DND-41 (cell line): Measurements from ENCODE around the gene MRAP.

Source experiments
- ATAC-seq: fragments of 200-7000 bp; cut with Tn5 transposase; 3 replicates; pipeline ENCODE4 v1.9.1; 2021; ENCODE audit warnings: low read depth; ENCODE audit not compliant: insufficient read depth
- DNase-seq: peaks from one replicate; pipeline ENCODE4 v3.0.0-alpha.2; 2020
- H2AFZ ChIP-seq: 2 replicates; pipeline ENCODE4 v1.6.0; 2012; ENCODE audit warnings: low read depth, low read length
- H3K27ac ChIP-seq: 2 replicates; pipeline ENCODE4 v1.5.1; 2012; ENCODE audit warnings: low read length, inconsistent platforms
- H3K27me3 ChIP-seq: fragments of 200-600 bp; sonication (generic); 2 replicates; pipeline ENCODE4 v1.6.0; 2012; ENCODE audit warnings: low read length, mild to moderate bottlenecking, inconsistent platforms; ENCODE audit not compliant: insufficient read depth, poor library complexity
- H3K36me3 ChIP-seq: 2 replicates; pipeline ENCODE4 v1.5.1; 2012; ENCODE audit warnings: low read length, inconsistent platforms; ENCODE audit not compliant: insufficient read depth
- H3K4me1 ChIP-seq: 2 replicates; pipeline ENCODE4 v1.5.1; 2012; ENCODE audit warnings: mild to moderate bottlenecking, low read length; ENCODE audit not compliant: insufficient read depth
- H3K4me2 ChIP-seq: 2 replicates; pipeline ENCODE4 v1.6.0; 2012; ENCODE audit warnings: mild to moderate bottlenecking, moderate library complexity, low read length, inconsistent platforms; ENCODE audit not compliant: insufficient read depth
- H3K4me3 ChIP-seq, 2 experiments: fragments of 200-600 bp in 1 of 2; shearing (Covaris generic) in 1 of 2; 2 replicates each; pipeline ENCODE4 v1.5.1; 2012 to 2016; ENCODE audit warnings: inconsistent platforms in 2 of 2, low read length in 2 of 2, mild to moderate bottlenecking in 2 of 2, low read depth in 1 of 2, moderate library complexity in 1 of 2
- H3K79me2 ChIP-seq: 2 replicates; pipeline ENCODE4 v1.6.0; 2012; ENCODE audit warnings: low read length, inconsistent platforms; ENCODE audit not compliant: insufficient read depth
- H3K9ac ChIP-seq: 2 replicates; pipeline ENCODE4 v1.6.0; 2012; ENCODE audit warnings: low read depth, mild to moderate bottlenecking, inconsistent platforms, low read length, moderate library complexity
- H3K9me3 ChIP-seq: 2 replicates; pipeline ENCODE4 v1.5.1; 2012; ENCODE audit warnings: low read length, moderate library complexity, mild to moderate bottlenecking, inconsistent platforms; ENCODE audit not compliant: insufficient read depth, severe bottlenecking
- H4K20me1 ChIP-seq: 2 replicates; pipeline ENCODE4 v1.6.0; 2012; ENCODE audit warnings: low read length; ENCODE audit not compliant: insufficient read depth
- EZH2 ChIP-seq: IDR thresholded peaks from 3 replicates; pipeline ENCODE4 v1.6.1; 2012; ENCODE audit warnings: borderline replicate concordance, low read depth, mild to moderate bottlenecking, moderate library complexity, low read length, inconsistent platforms; ENCODE audit not compliant: severe bottlenecking
- TF ChIP-seq, protein P1 (sequence below): IDR thresholded peaks from 2 replicates; pipeline ENCODE4 v1.5.1; 2012; ENCODE audit warnings: borderline replicate concordance, low read length, moderate library complexity, mild to moderate bottlenecking; ENCODE audit not compliant: poor library complexity, severe bottlenecking; ENCODE audit errors: extremely low read depth

Gene MRAP

DNA sequence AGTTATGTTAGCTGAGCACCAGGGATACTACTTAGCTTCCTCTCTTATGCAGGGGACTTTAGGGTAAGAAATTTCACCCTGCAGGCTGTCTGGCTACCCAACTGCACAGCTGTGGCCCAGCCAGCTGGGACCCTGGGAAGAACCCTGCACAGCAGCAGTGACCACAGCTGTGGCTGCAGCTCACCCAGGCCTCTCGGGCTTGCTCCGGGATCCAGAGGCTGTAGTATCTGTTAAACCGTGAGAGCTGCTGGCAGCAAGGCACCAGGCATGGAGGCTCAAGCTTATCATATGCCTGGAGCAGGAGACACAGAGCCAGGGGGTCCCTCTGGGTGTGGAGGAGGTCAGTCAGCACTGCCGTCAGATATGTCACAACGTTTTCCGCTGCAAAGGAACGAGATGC lies 53.9 kb downstream of the MRAP start:
- Histone ChIP-seq H3K9ac (no peak overlapping the region), H2AFZ (no peak overlapping the region), H3K27ac (no peak overlapping the region), H3K4me3 (no peak overlapping the region), H3K9me3 (no peaks in the 10 kb centered on the region), H3K4me1 (no peaks in the 10 kb centered on the region), H3K79me2 (no peaks in the 10 kb centered on the region), H3K4me2 (no peak overlapping the region), H3K36me3 (peaks cover 99% of the 10 kb centered on the region), H4K20me1 (0 out of 2 replicates have a peak, but pooled peaks cover 2% of the 10 kb centered on the region), H3K27me3 (no peaks in the 10 kb centered on the region)
- DNase-seq (no peak), ATAC-seq (no peak)
- TF ChIP-seq EZH2, result no peak

DNA sequence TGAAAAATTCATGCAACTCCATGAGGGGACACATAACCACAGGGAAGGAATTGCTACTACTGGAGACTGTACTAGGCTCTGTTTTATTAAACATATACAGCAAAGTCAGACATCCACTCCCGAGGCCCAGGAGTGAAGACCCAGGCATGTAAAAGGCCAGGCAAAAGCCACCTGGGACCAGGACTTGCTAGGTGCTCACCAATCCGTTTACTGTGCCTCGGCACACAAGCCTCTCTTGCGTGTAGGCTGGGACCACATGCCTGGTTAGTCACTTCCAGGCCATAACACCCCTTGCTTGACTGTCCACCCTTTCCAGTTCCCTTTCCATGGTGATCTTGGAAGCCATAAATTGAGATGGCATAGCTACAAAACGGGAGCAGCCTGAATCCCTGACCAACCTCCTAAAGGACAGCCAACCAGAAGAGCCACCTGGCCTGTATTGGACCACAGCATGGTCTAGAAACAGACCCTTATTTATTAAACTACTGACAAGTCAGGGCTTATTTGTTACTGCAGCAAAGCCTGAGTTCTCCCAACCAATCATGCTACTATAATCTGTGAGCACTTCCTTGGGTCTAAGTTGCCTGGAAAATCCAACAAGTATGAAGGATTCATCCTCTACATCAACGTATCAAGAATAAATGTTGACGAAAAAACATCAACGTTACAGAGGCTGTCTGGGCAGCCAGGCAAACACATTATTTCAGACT lies 54.5 kb downstream of the MRAP start:
- DNase-seq, result no peak
- Histone ChIP-seq H4K20me1 (0 out of 2 replicates have a peak, but pooled peaks cover 2% of the 10 kb centered on the region), H3K27me3 (no peaks in the 10 kb centered on the region)

DNA sequence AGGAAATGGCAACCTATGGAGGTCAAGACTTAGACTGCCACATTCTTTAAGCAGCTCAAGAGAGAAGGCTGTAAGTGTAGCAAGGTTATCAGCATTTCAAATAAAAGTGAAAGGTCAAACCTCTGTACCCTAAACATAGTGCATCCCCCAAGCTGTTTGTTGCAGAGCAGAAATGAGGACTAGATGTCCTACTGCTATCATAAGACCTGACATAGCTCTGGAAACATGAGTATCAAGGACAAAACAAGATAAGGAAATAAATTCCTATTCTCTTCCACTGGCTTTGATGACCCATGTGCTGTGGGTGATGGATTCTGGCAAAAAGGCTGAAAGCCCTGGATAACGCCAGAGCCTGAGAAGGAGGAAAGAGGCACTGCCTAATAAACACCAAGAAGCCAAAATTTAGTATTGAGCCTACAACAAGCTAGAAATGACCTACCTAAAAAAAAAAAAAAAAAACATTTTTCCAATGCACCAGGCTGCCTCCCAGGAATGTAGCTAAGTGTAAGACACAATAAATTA lies 58.3 kb downstream of the MRAP start:
- Histone ChIP-seq H3K36me3 (peaks cover 97% of the 10 kb centered on the region), H3K27me3 (no peaks in the 10 kb centered on the region), H3K79me2 (no peaks in the 10 kb centered on the region), H3K9me3 (no peaks in the 10 kb centered on the region), H3K27ac (no peak overlapping the region), H3K9ac (no peak overlapping the region), H3K4me1 (no peaks in the 10 kb centered on the region), H3K4me3 (no peak overlapping the region), H4K20me1 (no peaks in the 10 kb centered on the region), H2AFZ (no peak overlapping the region), H3K4me2 (no peak overlapping the region)
- ATAC-seq (no peak), DNase-seq (no peak)
- no peak for TF ChIP-seq EZH2
- TF ChIP-seq, protein P1, sequence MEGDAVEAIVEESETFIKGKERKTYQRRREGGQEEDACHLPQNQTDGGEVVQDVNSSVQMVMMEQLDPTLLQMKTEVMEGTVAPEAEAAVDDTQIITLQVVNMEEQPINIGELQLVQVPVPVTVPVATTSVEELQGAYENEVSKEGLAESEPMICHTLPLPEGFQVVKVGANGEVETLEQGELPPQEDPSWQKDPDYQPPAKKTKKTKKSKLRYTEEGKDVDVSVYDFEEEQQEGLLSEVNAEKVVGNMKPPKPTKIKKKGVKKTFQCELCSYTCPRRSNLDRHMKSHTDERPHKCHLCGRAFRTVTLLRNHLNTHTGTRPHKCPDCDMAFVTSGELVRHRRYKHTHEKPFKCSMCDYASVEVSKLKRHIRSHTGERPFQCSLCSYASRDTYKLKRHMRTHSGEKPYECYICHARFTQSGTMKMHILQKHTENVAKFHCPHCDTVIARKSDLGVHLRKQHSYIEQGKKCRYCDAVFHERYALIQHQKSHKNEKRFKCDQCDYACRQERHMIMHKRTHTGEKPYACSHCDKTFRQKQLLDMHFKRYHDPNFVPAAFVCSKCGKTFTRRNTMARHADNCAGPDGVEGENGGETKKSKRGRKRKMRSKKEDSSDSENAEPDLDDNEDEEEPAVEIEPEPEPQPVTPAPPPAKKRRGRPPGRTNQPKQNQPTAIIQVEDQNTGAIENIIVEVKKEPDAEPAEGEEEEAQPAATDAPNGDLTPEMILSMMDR, result no peak

More for the DNA sequence above, 54.5 kb downstream of the MRAP start:
- ATAC-seq, result no peak
- Histone ChIP-seq H3K27ac (no peak overlapping the region), H3K4me3 (no peak overlapping the region), H3K4me1 (no peaks in the 10 kb centered on the region), H3K9me3 (no peaks in the 10 kb centered on the region), H3K9ac (no peak overlapping the region), H2AFZ (no peak overlapping the region), H3K36me3 (peaks cover 98% of the 10 kb centered on the region), H3K79me2 (no peaks in the 10 kb centered on the region), H3K4me2 (no peak overlapping the region)
- TF ChIP-seq, protein P1, result no peak
- TF ChIP-seq EZH2, result no peak

DNA sequence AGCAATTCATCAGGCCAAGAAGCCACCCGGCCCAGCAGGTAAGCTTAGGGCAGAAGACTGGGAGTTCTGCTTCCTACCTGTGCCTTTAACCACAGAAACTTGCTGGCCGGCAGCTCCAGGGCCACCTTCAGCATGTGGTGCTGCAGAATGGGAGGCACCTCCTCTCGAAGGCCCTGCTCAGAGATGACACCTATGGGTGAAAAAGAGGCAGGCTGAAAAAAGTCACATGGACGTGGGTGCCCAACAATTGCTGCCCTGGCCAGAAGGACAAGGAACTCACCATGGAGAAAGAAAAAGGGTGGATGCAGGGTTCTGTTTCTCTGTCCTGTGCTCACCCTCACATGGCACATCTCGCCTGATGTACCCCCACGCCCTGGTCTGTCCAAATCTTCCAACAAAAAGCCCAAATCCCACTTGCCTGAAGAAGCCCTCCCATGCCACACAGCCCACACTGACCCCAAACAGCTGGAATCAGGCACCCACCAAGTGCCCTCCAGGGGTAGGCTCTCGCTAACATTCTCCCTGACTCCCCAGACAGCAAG lies 61.1 kb downstream of the MRAP start:
- Histone ChIP-seq H3K9me3 (no peaks in the 10 kb centered on the region), H3K4me3 (no peak overlapping the region), H4K20me1 (no peaks in the 10 kb centered on the region), H3K27me3 (no peaks in the 10 kb centered on the region), H3K79me2 (no peaks in the 10 kb centered on the region), H3K9ac (no peak overlapping the region), H2AFZ (no peak overlapping the region), H3K27ac (no peak overlapping the region), H3K4me2 (no peak overlapping the region), H3K36me3 (peaks cover 97% of the 10 kb centered on the region), H3K4me1 (no peaks in the 10 kb centered on the region)
- TF ChIP-seq, protein P1, result peak; percentile 26
- TF ChIP-seq EZH2, result no peak
- ATAC-seq (no peak; the same call in 2 of the 3 replicates), DNase-seq (no peak)
